ENCODE data around the gene SLITRK1.

SLITRK1 gene

GRCh38 chr13:83881917-83882605 is at the start of gene SLITRK1:
Gene SLITRK1 (minus strand): TSS chr13:83882474. CDS start chr13:83881507, 967 bp downstream.
- no peak for DNase-seq

- DNase-seq = no peak
Observed at GRCh38 chr13:83929157-83929556, 46.9 kb upstream of the SLITRK1 start.

- DNase-seq = no peak
Observed at GRCh38 chr13:83919775-83920174, 37.5 kb upstream of the SLITRK1 start.

GRCh38 chr13:83914368-83914767 is 32.1 kb upstream of the SLITRK1 start:
- DNase-seq = no peak

GRCh38 chr13:83907196-83907989 is 25.1 kb upstream of the SLITRK1 start:
- no peak for DNase-seq

- DNase-seq = no peak
Observed at GRCh38 chr13:83906240-83906820, 24.1 kb upstream of the SLITRK1 start.

- DNase-seq = no peak
Observed at GRCh38 chr13:83905641-83906040, 23.4 kb upstream of the SLITRK1 start.

- DNase-seq = no peak
Observed at GRCh38 chr13:83895994-83896580, 13.8 kb upstream of the SLITRK1 start.

GRCh38 chr13:83890358-83890757 is 8.1 kb upstream of the SLITRK1 start:
- DNase-seq = no peak

- no peak for DNase-seq
Observed at GRCh38 chr13:83884141-83884540, 1.9 kb upstream of the SLITRK1 start.

- no peak for DNase-seq
Observed at GRCh38 chr13:83883061-83883523, 818 bp upstream of the SLITRK1 start.

- no peak for DNase-seq
Observed at GRCh38 chr13:83882606-83882959, 309 bp upstream of the SLITRK1 start.

- DNase-seq = no peak
Observed at GRCh38 chr13:83881140-83881684, 1.1 kb downstream of the SLITRK1 start.

GRCh38 chr13:83880275-83881139 is 1.8 kb downstream of the SLITRK1 start:
- DNase-seq = no peak

- no peak for DNase-seq
Observed at GRCh38 chr13:83879431-83880171, 2.7 kb downstream of the SLITRK1 start.

GRCh38 chr13:83878691-83879430 is 3.4 kb downstream of the SLITRK1 start:
- DNase-seq = no peak

GRCh38 chr13:83877651-83878355 is 4.5 kb downstream of the SLITRK1 start:
- DNase-seq = no peak

GRCh38 chr13:83876546-83876945 is 5.7 kb downstream of the SLITRK1 start:
- no peak for DNase-seq

- no peak for DNase-seq
Observed at GRCh38 chr13:83867708-83868107, 14.6 kb downstream of the SLITRK1 start.

Measured in NCI-H1105 (cell line).